ENCODE data around the gene MRPL33. TPM values are rescaled to one million over a fixed set of nuclear protein-coding genes. Genes with fewer than 3 reads are reported as not detected.

MRPL33 gene
- total and polyA plus RNA-seq, 2 of the 13 experiments (the other 11 are each of a cell fraction or from before 2014, with no cell fraction given), result 69.7 to 218 TPM

DNA sequence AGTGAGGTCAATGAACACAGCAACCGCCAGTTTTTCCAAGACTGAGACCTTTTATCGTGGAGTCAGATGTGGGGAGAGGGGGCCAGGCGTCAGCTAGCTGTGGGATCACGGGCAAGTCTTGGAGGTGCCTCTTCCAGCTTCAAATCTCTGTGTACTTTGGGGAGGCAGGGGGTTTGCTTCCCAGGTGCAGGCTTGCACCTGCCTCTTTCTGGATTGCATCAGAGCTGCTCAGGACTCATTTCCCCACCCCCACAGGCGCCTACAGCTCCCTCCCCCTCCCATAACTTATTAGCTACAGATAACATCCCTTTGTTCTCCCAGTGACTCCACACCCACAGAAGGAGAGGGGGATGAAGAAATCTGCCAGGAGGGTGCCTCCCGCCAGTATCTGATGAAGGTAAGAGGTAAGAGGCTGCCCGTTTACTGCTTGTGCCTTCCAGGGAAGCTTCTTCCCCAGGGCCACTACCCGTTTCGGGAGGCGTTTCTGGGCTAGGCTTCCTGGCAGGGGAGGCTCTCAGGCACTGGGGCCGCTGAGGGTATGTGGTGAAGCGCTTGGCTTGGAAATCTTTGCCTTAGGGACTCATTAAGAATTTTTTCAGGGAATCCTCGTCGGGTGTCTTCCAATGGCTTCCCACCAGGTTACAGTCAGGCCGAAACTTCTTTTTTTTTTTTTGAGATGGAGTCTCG, 18.8 kb upstream of the MRPL33 start (continued):
- TF ChIP-seq ZNF33A (CRISPR knock-in tag; IDR thresholded peaks at IDR 0.05; ENCODE audit: borderline replicate concordance) (0 out of 2 replicates have a peak, but pooled peaks have one; percentile 76), TBL1XR1 (IDR thresholded peaks at IDR 0.05; ENCODE audit: borderline replicate concordance, low read length, partially characterized antibody) (no peak), MEIS2 (CRISPR knock-in tag; IDR thresholded peaks at IDR 0.05) (no peak), ZNF264 (CRISPR knock-in tag; IDR thresholded peaks at IDR 0.05) (no peak), ATRX (CRISPR knock-in tag; IDR thresholded peaks at IDR 0.05; ENCODE audit: borderline replicate concordance) (no peak), RELA (CRISPR knock-in tag; IDR thresholded peaks at IDR 0.05) (no peak), TBX3 (IDR thresholded peaks at IDR 0.05; ENCODE audit: borderline replicate concordance) (no peak), ZNF276 (CRISPR knock-in tag; IDR thresholded peaks at IDR 0.05; ENCODE audit: low read depth) (peak; percentile 85), ZFP41 (CRISPR knock-in tag; IDR thresholded peaks at IDR 0.05; ENCODE audit: borderline replicate concordance) (no peak), ZFP62 (CRISPR knock-in tag; IDR thresholded peaks at IDR 0.05) (no peak), NFYC (CRISPR knock-in tag; IDR thresholded peaks at IDR 0.05) (no peak), MIER2 (CRISPR knock-in tag; IDR thresholded peaks at IDR 0.05) (no peak; the same call in 1 of the 2 replicates), ZNF75D (CRISPR knock-in tag; IDR thresholded peaks at IDR 0.05; ENCODE audit: borderline replicate concordance) (no peak), MIXL1 (CRISPR knock-in tag; IDR thresholded peaks at IDR 0.05) (peak; percentile 57), BRF2 (CRISPR knock-in tag; IDR thresholded peaks at IDR 0.05) (no peak), RARG (CRISPR knock-in tag; IDR thresholded peaks at IDR 0.05; ENCODE audit: low read depth) (0 out of 2 replicates have a peak, but pooled peaks have one; percentile 59), ARNTL (CRISPR knock-in tag; IDR thresholded peaks at IDR 0.05) (peak; percentile 5; the same call in 1 of the 2 replicates), ZNF446 (CRISPR knock-in tag; IDR thresholded peaks at IDR 0.05) (no peak), HIVEP1 (CRISPR knock-in tag; IDR thresholded peaks at IDR 0.05) (0 out of 2 replicates have a peak, but pooled peaks have one; percentile 14), MAF1 (CRISPR knock-in tag; IDR thresholded peaks at IDR 0.05; ENCODE audit: borderline replicate concordance) (no peak)
- TF ChIP-seq, protein P1, sequence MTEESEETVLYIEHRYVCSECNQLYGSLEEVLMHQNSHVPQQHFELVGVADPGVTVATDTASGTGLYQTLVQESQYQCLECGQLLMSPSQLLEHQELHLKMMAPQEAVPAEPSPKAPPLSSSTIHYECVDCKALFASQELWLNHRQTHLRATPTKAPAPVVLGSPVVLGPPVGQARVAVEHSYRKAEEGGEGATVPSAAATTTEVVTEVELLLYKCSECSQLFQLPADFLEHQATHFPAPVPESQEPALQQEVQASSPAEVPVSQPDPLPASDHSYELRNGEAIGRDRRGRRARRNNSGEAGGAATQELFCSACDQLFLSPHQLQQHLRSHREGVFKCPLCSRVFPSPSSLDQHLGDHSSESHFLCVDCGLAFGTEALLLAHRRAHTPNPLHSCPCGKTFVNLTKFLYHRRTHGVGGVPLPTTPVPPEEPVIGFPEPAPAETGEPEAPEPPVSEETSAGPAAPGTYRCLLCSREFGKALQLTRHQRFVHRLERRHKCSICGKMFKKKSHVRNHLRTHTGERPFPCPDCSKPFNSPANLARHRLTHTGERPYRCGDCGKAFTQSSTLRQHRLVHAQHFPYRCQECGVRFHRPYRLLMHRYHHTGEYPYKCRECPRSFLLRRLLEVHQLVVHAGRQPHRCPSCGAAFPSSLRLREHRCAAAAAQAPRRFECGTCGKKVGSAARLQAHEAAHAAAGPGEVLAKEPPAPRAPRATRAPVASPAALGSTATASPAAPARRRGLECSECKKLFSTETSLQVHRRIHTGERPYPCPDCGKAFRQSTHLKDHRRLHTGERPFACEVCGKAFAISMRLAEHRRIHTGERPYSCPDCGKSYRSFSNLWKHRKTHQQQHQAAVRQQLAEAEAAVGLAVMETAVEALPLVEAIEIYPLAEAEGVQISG (CRISPR knock-in tag; IDR thresholded peaks at IDR 0.05), result peak; percentile 31; the same call in 1 of the 2 replicates
- TF ChIP-seq, protein P2, sequence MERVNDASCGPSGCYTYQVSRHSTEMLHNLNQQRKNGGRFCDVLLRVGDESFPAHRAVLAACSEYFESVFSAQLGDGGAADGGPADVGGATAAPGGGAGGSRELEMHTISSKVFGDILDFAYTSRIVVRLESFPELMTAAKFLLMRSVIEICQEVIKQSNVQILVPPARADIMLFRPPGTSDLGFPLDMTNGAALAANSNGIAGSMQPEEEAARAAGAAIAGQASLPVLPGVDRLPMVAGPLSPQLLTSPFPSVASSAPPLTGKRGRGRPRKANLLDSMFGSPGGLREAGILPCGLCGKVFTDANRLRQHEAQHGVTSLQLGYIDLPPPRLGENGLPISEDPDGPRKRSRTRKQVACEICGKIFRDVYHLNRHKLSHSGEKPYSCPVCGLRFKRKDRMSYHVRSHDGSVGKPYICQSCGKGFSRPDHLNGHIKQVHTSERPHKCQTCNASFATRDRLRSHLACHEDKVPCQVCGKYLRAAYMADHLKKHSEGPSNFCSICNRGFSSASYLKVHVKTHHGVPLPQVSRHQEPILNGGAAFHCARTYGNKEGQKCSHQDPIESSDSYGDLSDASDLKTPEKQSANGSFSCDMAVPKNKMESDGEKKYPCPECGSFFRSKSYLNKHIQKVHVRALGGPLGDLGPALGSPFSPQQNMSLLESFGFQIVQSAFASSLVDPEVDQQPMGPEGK (CRISPR knock-in tag; IDR thresholded peaks at IDR 0.05), result peak; percentile 81
